ENCODE results near the gene DCTN3. TPM values are rescaled to one million over a fixed set of nuclear protein-coding genes. Genes with fewer than 3 reads are reported as not detected.

The DCTN3 gene
- total RNA-seq, 3 donors from 2014 or later (not counting 1 experiment from before 2014, with no cell fraction given): 135 to 171 (median 147) TPM

Other genes with a start within 250 kb of the DCTN3 start
- gene MYORG, start 243.6 kb downstream of the DCTN3 start, total RNA-seq: under 1 TPM; 0.58 to 0.93 (median 0.92) TPM
- 10 to 100 TPM; 18.9 to 20.6 (median 19.2) TPM for gene FAM219A, start 161.9 kb downstream of the DCTN3 start, total RNA-seq
- gene DNAI1, start 161.7 kb downstream of the DCTN3 start, total RNA-seq: not detected
- 1 to 10 TPM in 1 of 3 donors, under 1 TPM in 1, not detected in 1; 0.34 to 1.7 TPM for gene ENHO, start 97.5 kb downstream of the DCTN3 start, total RNA-seq
- not detected for gene CNTFR, start 30.8 kb downstream of the DCTN3 start, total RNA-seq
- gene RPP25L, start 8.4 kb downstream of the DCTN3 start, total RNA-seq: 10 to 100 TPM in 1 of 3 donors, 1 to 10 TPM in 2; 9.3 to 15.0 (median 9.8) TPM
- under 1 TPM in 2 of 3 donors, not detected in 1; 0.24 to 0.77 TPM for gene ARID3C, start 8.6 kb upstream of the DCTN3 start, total RNA-seq
- gene SIGMAR1, start 17.3 kb upstream of the DCTN3 start, total RNA-seq: 10 to 100 TPM; 22.1 to 29.8 (median 23.0) TPM
- gene GALT, start 26.2 kb upstream of the DCTN3 start, total RNA-seq: 100 to 1,000 TPM in 1 of 3 donors, 10 to 100 TPM in 2; 81.9 to 118 (median 89.3) TPM
- 10 to 100 TPM; 64.2 to 91.1 (median 66.1) TPM for gene IL11RA, start 31.7 kb upstream of the DCTN3 start, total RNA-seq
- gene CCL27, start 42.2 kb upstream of the DCTN3 start, total RNA-seq: not detected
- gene CCL19, start 70.8 kb upstream of the DCTN3 start, total RNA-seq: not detected
- gene CCL21, start 89.6 kb upstream of the DCTN3 start, total RNA-seq: not detected

Measured in natural killer cell (primary cell).